H1 (cell line): ENCODE data around the gene PRAMEF12. TPM values are rescaled to one million over a fixed set of nuclear protein-coding genes. Genes with fewer than 3 reads are reported as not detected.

ENCODE experiments used
- CTCF ChIA-PET: fragments of 300-600 bp; sonication (Branson Sonifier 250); formaldehyde crosslinking; loops from one replicate; lab custom pipeline; 2021; ENCODE audit not compliant: partially characterized antibody; lab: Charles Lee
- POLR2A ChIA-PET: fragments of 300-600 bp; sonication (Branson Sonifier 250); formaldehyde crosslinking; loops from one replicate; lab custom pipeline; 2021; ENCODE audit warnings: inconsistent platforms; ENCODE audit not compliant: partially characterized antibody; lab: Charles Lee
- DNase-seq, 2 experiments: peaks; one replicate each; pipeline versions ENCODE4 v3.0.0 to v3.0.0-alpha.2; 2010 to 2022; ENCODE audit warnings: low spot score in 2 of 2, low read depth in 1 of 2, mixed read lengths in 1 of 2
- FAIRE-seq: peaks from 2 replicates; lab custom pipeline; 2011; peaks lifted over from hg19 to GRCh38; lab: Jason Lieb, UNC
- H2AFZ ChIP-seq: 2 replicates; pipeline ENCODE4 v1.8.1; 2012; ENCODE audit warnings: low read length, inconsistent platforms
- H2AK5ac ChIP-seq: 2 replicates; pipeline ENCODE4 v1.6.1; 2013; ENCODE audit warnings: low read depth, low read length
- H2BK120ac ChIP-seq: replicated peaks from 2 replicates; pipeline ENCODE3; 2013; ENCODE audit warnings: low read depth, low read length, inconsistent platforms
- H2BK12ac ChIP-seq: 2 replicates; pipeline ENCODE4 v1.6.1; 2013; ENCODE audit warnings: low read depth, low read length
- H2BK15ac ChIP-seq: 2 replicates; pipeline ENCODE4 v1.6.1; 2013; ENCODE audit warnings: low read length
- H2BK20ac ChIP-seq: 2 replicates; pipeline ENCODE4 v1.6.1; 2013; ENCODE audit warnings: low read length
- H2BK5ac ChIP-seq: 2 replicates; pipeline ENCODE4 v1.6.1; 2013; ENCODE audit warnings: low read depth, low read length
- H3K14ac ChIP-seq: 2 replicates; pipeline ENCODE4 v1.6.1; 2013; ENCODE audit warnings: inconsistent platforms; ENCODE audit not compliant: insufficient read length
- H3K18ac ChIP-seq: 2 replicates; pipeline ENCODE4 v1.6.1; 2013; ENCODE audit warnings: low read length; ENCODE audit errors: extremely low read depth
- H3K23ac ChIP-seq: 2 replicates; pipeline ENCODE4 v1.6.1; 2013; ENCODE audit warnings: inconsistent platforms; ENCODE audit not compliant: insufficient read length
- H3K23me2 ChIP-seq: 2 replicates; pipeline ENCODE4 v1.6.1; 2013; ENCODE audit warnings: low read depth, low read length
- H3K27ac ChIP-seq: 2 replicates; pipeline ENCODE4 v1.6.1; 2011; ENCODE audit warnings: low read depth, low read length, inconsistent platforms
- H3K27me3 ChIP-seq, 4 experiments: replicated peaks in 1 of 4; 1 replicate in 1 of 4; 2 replicates in 3 of 4; pipeline versions ENCODE4 v1.6.1 to v1.8.1; 2011 to 2013; ENCODE audit warnings: low read length in 3 of 4, mild to moderate bottlenecking in 3 of 4, inconsistent platforms in 2 of 4, mixed read lengths in 2 of 4, moderate library complexity in 1 of 4; ENCODE audit not compliant: control insufficient read depth in 3 of 4, insufficient read depth in 3 of 4; ENCODE audit errors: extremely low read depth in 1 of 4
- H3K36me3 ChIP-seq, 4 experiments: 2 replicates each; pipeline versions ENCODE4 v1.6.1 to v1.8.1; 2011 to 2013; ENCODE audit warnings: mild to moderate bottlenecking in 4 of 4, low read length in 3 of 4, moderate library complexity in 2 of 4, control low read depth in 1 of 4, inconsistent platforms in 1 of 4; ENCODE audit not compliant: insufficient read depth in 4 of 4, control insufficient read depth in 2 of 4
- H3K4ac ChIP-seq: replicated peaks from 2 replicates; pipeline ENCODE3; 2013; ENCODE audit warnings: low read length, low read depth, mixed read lengths, inconsistent platforms; ENCODE audit not compliant: insufficient read length
- H3K4me1 ChIP-seq, 4 experiments: replicated peaks in 1 of 4; 1 replicate in 1 of 4; 2 replicates in 3 of 4; pipeline versions ENCODE4 v1.6.1 to v1.8.1; 2011 to 2013; ENCODE audit warnings: low read length in 3 of 4, inconsistent platforms in 2 of 4, mixed read lengths in 1 of 4; ENCODE audit not compliant: insufficient read depth in 4 of 4, control insufficient read depth in 3 of 4
- H3K4me2 ChIP-seq, 2 experiments: 2 replicates each; pipeline versions ENCODE4 v1.6.1 to v1.8.1; 2011 to 2013; ENCODE audit warnings: low read depth in 2 of 2, low read length in 2 of 2, control low read depth in 1 of 2, inconsistent platforms in 1 of 2, mild to moderate bottlenecking in 1 of 2; ENCODE audit not compliant: insufficient read depth in 1 of 2
- H3K4me3 ChIP-seq, 4 experiments: fragments of 200-600, 300-600 bp in 1 of 4; sonication (generic), shearing (Covaris generic), sonication (Bioruptor Twin) in 1 of 4; 2 replicates each; pipeline versions ENCODE4 v1.5.1 to v1.8.1; 2011 to 2016; ENCODE audit warnings: low read length in 4 of 4, low read depth in 3 of 4, control low read depth in 2 of 4, inconsistent platforms in 2 of 4, mild to moderate bottlenecking in 2 of 4, mixed read lengths in 1 of 4, moderate library complexity in 1 of 4; ENCODE audit not compliant: insufficient read depth in 2 of 4; ENCODE audit errors: extremely low read depth in 1 of 4
- H3K56ac ChIP-seq: replicated peaks from 2 replicates; pipeline ENCODE3; 2013; ENCODE audit warnings: low read depth, mild to moderate bottlenecking, mixed read lengths, low read length, inconsistent platforms; ENCODE audit not compliant: insufficient read length
- H3K79me1 ChIP-seq: 2 replicates; pipeline ENCODE4 v1.6.1; 2013; ENCODE audit warnings: low read depth, low read length, control low read depth
- H3K79me2 ChIP-seq, 2 experiments: 2 replicates each; pipeline versions ENCODE4 v1.6.1 to v1.8.1; 2012 to 2013; ENCODE audit warnings: low read length in 2 of 2, mild to moderate bottlenecking in 2 of 2, inconsistent platforms in 1 of 2; ENCODE audit not compliant: insufficient read depth in 2 of 2, control insufficient read depth in 1 of 2
- H3K9ac ChIP-seq, 4 experiments: replicated peaks in 1 of 4; 1 replicate in 1 of 4; 2 replicates in 3 of 4; pipeline versions ENCODE4 v1.6.1 to v1.8.1; 2011 to 2013; ENCODE audit warnings: low read depth in 3 of 4, low read length in 3 of 4, control low read depth in 2 of 4, mild to moderate bottlenecking in 2 of 4, moderate library complexity in 2 of 4, inconsistent platforms in 1 of 4; ENCODE audit errors: extremely low read depth in 1 of 4
- H3K9me3 ChIP-seq, 2 experiments: 2 replicates each; pipeline versions ENCODE4 v1.6.1 to v1.8.1; 2012 to 2013; ENCODE audit warnings: mild to moderate bottlenecking in 2 of 2, moderate library complexity in 2 of 2, control low read depth in 1 of 2, inconsistent platforms in 1 of 2, low read depth in 1 of 2, low read length in 1 of 2, mixed read lengths in 1 of 2; ENCODE audit not compliant: insufficient read depth in 2 of 2
- H4K20me1 ChIP-seq, 2 experiments: replicated peaks in 1 of 2; 2 replicates each; pipeline versions ENCODE3 to v1.8.1; 2011 to 2013; ENCODE audit warnings: inconsistent platforms in 2 of 2, low read length in 2 of 2, mild to moderate bottlenecking in 1 of 2; ENCODE audit not compliant: insufficient read depth in 2 of 2, control insufficient read depth in 1 of 2
- H4K5ac ChIP-seq: 2 replicates; pipeline ENCODE4 v1.6.1; 2013; ENCODE audit warnings: low read length, low read depth, mixed read lengths, inconsistent platforms; ENCODE audit not compliant: insufficient read length
- H4K8ac ChIP-seq: 2 replicates; pipeline ENCODE4 v1.8.0; 2013; ENCODE audit warnings: mild to moderate bottlenecking, moderate library complexity, low read length, inconsistent platforms; ENCODE audit not compliant: insufficient read depth; ENCODE audit errors: extremely low read depth
- H4K91ac ChIP-seq: replicated peaks from 2 replicates; pipeline ENCODE3; 2013; ENCODE audit warnings: low read length, mixed read lengths, inconsistent platforms; ENCODE audit not compliant: insufficient read length
- PHF8 ChIP-seq: fragments of 200-600 bp; sonication (generic); conservative IDR thresholded peaks from 2 replicates; pipeline ENCODE4 v1.7.1; 2012; ENCODE audit warnings: low read depth, mild to moderate bottlenecking, inconsistent platforms, low read length, moderate library complexity
- POLR2A ChIP-seq, 2 experiments: IDR thresholded peaks; 1 replicate in 1 of 2; 2 replicates in 1 of 2; pipeline ENCODE4 v1.6.1; 2011; ENCODE audit warnings: low read depth in 2 of 2, low read length in 2 of 2, mild to moderate bottlenecking in 2 of 2; ENCODE audit errors: control extremely low read depth in 1 of 2
- SIX5 ChIP-seq: IDR thresholded peaks from 2 replicates; pipeline ENCODE4 v1.6.1; 2011; ENCODE audit warnings: mild to moderate bottlenecking, low read depth, low read length
- TAF1 ChIP-seq: IDR thresholded peaks from 2 replicates; pipeline ENCODE4 v1.6.1; 2011; ENCODE audit warnings: mild to moderate bottlenecking, low read depth, low read length
- ZNF274 ChIP-seq: IDR thresholded peaks from 2 replicates; pipeline ENCODE4 v1.7.0; 2012; ENCODE audit warnings: low read length, borderline replicate concordance; ENCODE audit errors: extremely low read depth
- WGBS, 2 experiments: shearing (Covaris generic) in 1 of 2; methylation state at CpG; one replicate each; pipeline versions ENCODE4 v1.1.6 to v1.1.7; 2013 to 2015; ENCODE audit warnings: low lambda C conversion rate in 2 of 2, mixed read lengths in 2 of 2, inconsistent platforms in 1 of 2, low coverage in 1 of 2, missing lambda C conversion rate in 1 of 2; ENCODE audit not compliant: insufficient replicate concordance in 2 of 2, insufficient coverage in 1 of 2, insufficient read length in 1 of 2; ENCODE audit errors: extremely low coverage in 1 of 2, missing lambda C conversion rate in 1 of 2; 5-methylcytosine and 5-hydroxymethylcytosine counted together
- polyA plus RNA-seq, 7 experiments: library from polyadenylated mRNA; depleted of rRNA in 3 of 7; stranded (reverse) in 5 of 7; unstranded in 2 of 7; fragments of >200 nt in 5 of 7; fragments of 200-250 nt in 2 of 7; gene quantifications; 1 replicate in 5 of 7; 2 replicates in 1 of 7; 4 replicates in 1 of 7; pipeline versions ENCODE4 v1.2.1 to v1.2.3, GENCODE V29; 2011 to 2013; ENCODE audit warnings: missing spikeins in 2 of 7, mixed read lengths in 2 of 7
- total RNA-seq: library from RNA; stranded (reverse); fragmentation: NEBNext Ultra II Directional; extraction: Animal tissue kit (Norgen Biotek cat#: 25700); gene quantifications from 2 replicates; pipeline ENCODE4 v1.2.1, GENCODE V29; 2021

PRAMEF12 gene
- total and polyA plus RNA-seq, 2 of the 8 experiments (the other 6 are each of a cell fraction or from before 2014, with no cell fraction given) = not detected

GRCh38 chr1:12757836-12758235 lies 15.7 kb upstream of the PRAMEF12 start:
- ChIA-PET POLR2A (no interaction called here), CTCF (no interaction called here)
- Histone ChIP-seq H4K8ac (no peak overlapping the region), H3K14ac (no peak overlapping the region), H3K27me3 (no peaks in the 10 kb centered on the region), H2AFZ (no peak overlapping the region), H3K9me3 (no peaks in the 10 kb centered on the region), H3K56ac (no peak overlapping the region), H3K9ac (no peak overlapping the region), H3K23me2 (no peaks in the 10 kb centered on the region), H2BK12ac (no peak overlapping the region), H2AK5ac (no peak overlapping the region), H3K79me1 (no peaks in the 10 kb centered on the region), H3K27ac (no peak overlapping the region), H2BK5ac (no peak overlapping the region), H3K79me2 (no peaks in the 10 kb centered on the region), H2BK20ac (no peak overlapping the region), H4K91ac (no peak overlapping the region), H3K18ac (no peak overlapping the region), H3K4me2 (no peak overlapping the region), H3K36me3 (no peaks in the 10 kb centered on the region), H4K5ac (no peak overlapping the region), H2BK120ac (no peak overlapping the region), H2BK15ac (no peak overlapping the region), H3K23ac (no peak overlapping the region), H4K20me1 (no peaks in the 10 kb centered on the region), H3K4ac (no peak overlapping the region), H3K4me3 (no peak overlapping the region), H3K4me1 (0 out of 7 replicates have a peak, but pooled peaks cover 0 to 3% (median 0%) of the 10 kb centered on the region in 4 experiments)
- TF ChIP-seq PHF8 (no peak), ZNF274 (no peak), SIX5 (no peak), TAF1 (no peak), POLR2A (IDR thresholded peaks at IDR 0.05; ENCODE audit: control extremely low read depth in 1 of 2, low read depth in 2 of 2, low read length in 2 of 2) (no peak)
- 82% methylated on average over 6 of the region's 6 CpGs; no CpG with 5 or more reads in 1 of the 2 experiments for WGBS, 2 experiments
- no peak for FAIRE-seq
- DNase-seq = no peak
